DOHH2 (cell line): Measurements from ENCODE around the gene AMY1C.

Source experiments
- EZH2phosphoT487 ChIP-seq: fragments of 200-600 bp; sonication (generic); IDR thresholded peaks from 2 replicates; pipeline ENCODE4 v1.6.1; 2017; ENCODE audit warnings: borderline replicate concordance, mild to moderate bottlenecking, antibody characterized with exemption, low read length, moderate library complexity, mixed read lengths
- TF ChIP-seq, protein P1 (sequence below): fragments of 200-600 bp; sonication (generic); IDR thresholded peaks from one replicate; pipeline ENCODE4 v1.5.1; 2014; ENCODE audit warnings: antibody characterized with exemption, mild to moderate bottlenecking, low read depth, low read length; ENCODE audit not compliant: poor library complexity, severe bottlenecking

GRCh38 chr1:103783944-103784377 lies 34.3 kb downstream of the AMY1C start:
- TF ChIP-seq EZH2phosphoT487: no peak
- TF ChIP-seq, protein P1, sequence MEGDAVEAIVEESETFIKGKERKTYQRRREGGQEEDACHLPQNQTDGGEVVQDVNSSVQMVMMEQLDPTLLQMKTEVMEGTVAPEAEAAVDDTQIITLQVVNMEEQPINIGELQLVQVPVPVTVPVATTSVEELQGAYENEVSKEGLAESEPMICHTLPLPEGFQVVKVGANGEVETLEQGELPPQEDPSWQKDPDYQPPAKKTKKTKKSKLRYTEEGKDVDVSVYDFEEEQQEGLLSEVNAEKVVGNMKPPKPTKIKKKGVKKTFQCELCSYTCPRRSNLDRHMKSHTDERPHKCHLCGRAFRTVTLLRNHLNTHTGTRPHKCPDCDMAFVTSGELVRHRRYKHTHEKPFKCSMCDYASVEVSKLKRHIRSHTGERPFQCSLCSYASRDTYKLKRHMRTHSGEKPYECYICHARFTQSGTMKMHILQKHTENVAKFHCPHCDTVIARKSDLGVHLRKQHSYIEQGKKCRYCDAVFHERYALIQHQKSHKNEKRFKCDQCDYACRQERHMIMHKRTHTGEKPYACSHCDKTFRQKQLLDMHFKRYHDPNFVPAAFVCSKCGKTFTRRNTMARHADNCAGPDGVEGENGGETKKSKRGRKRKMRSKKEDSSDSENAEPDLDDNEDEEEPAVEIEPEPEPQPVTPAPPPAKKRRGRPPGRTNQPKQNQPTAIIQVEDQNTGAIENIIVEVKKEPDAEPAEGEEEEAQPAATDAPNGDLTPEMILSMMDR: no peak
